Esophagus muscularis mucosa (tissue), 4 donors: ENCODE data around the gene BPIFB6.

Experiments
- EP300 ChIP-seq: sonication (generic); formaldehyde crosslinking; IDR thresholded peaks from one replicate; pipeline ENCODE4 v1.6.1; 2017; ENCODE audit warnings: antibody characterized with exemption
- POLR2A ChIP-seq: fragments of 450-650 bp; IDR thresholded peaks from one replicate; pipeline ENCODE4 v1.6.1; 2017; ENCODE audit warnings: antibody characterized with exemption, moderate library complexity, mild to moderate bottlenecking, low read depth
- POLR2AphosphoS5 ChIP-seq, 2 donors: sonication (generic); formaldehyde crosslinking; IDR thresholded peaks; one replicate each; pipeline ENCODE4 v1.6.1; 2017; ENCODE audit warnings: antibody characterized with exemption in 2 of 2
- TF ChIP-seq, protein P1 (sequence below), 3 experiments: fragments of 200-600 bp in 2 of 3; fragments of 450-650 bp in 1 of 3; sonication (generic) in 2 of 3; IDR thresholded peaks; one replicate each; pipeline ENCODE4 v1.5.1; 2017 to 2019; ENCODE audit warnings: antibody characterized with exemption in 3 of 3, mild to moderate bottlenecking in 2 of 3, moderate library complexity in 1 of 3

DNA sequence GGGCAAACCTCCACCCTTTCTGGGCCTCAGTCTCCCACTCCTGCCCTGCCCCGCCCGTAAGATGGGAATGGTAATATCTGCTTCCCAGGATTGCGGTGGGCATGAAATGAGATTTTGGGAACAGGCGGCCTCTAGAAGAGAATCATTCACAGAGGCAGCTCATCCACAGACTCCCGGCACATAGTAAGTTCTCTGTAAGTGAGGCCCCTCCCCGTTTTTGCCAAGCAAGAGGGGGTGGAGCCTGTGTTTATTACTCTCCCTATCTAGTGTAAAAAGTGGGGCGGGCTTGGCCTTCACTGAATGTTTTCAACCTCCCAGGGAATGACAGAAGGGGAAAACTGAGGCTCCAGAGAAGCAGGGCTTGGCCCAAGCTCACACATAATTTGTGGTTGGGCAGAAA is 47.3 kb upstream of the BPIFB6 start:
- TF ChIP-seq EP300 (no peak), POLR2A (no peak), POLR2AphosphoS5 (IDR thresholded peaks at IDR 0.05) (no peak)
- TF ChIP-seq, protein P1, sequence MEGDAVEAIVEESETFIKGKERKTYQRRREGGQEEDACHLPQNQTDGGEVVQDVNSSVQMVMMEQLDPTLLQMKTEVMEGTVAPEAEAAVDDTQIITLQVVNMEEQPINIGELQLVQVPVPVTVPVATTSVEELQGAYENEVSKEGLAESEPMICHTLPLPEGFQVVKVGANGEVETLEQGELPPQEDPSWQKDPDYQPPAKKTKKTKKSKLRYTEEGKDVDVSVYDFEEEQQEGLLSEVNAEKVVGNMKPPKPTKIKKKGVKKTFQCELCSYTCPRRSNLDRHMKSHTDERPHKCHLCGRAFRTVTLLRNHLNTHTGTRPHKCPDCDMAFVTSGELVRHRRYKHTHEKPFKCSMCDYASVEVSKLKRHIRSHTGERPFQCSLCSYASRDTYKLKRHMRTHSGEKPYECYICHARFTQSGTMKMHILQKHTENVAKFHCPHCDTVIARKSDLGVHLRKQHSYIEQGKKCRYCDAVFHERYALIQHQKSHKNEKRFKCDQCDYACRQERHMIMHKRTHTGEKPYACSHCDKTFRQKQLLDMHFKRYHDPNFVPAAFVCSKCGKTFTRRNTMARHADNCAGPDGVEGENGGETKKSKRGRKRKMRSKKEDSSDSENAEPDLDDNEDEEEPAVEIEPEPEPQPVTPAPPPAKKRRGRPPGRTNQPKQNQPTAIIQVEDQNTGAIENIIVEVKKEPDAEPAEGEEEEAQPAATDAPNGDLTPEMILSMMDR (IDR thresholded peaks at IDR 0.05), result no peak
